K562 (cell line): ENCODE results near the gene CBFA2T3. TPM values are rescaled to one million over a fixed set of nuclear protein-coding genes. Genes with fewer than 3 reads are reported as not detected.

Experiments used
- BRD4 ChIP-seq: fragments of 200-600 bp; sonication (generic); IDR thresholded peaks from 2 replicates; pipeline ENCODE4 v1.6.1; 2017; ENCODE audit warnings: inconsistent platforms
- HDAC8 ChIP-seq: fragments of 450-650 bp; IDR thresholded peaks from 2 replicates; pipeline ENCODE4 v1.6.1; 2016; ENCODE audit warnings: mild to moderate bottlenecking, missing genetic modification characterization, moderate library complexity, missing compliant biosample characterization
- MCM3 ChIP-seq: fragments of 450-650 bp; IDR thresholded peaks from 2 replicates; pipeline ENCODE4 v1.6.1; 2016
- NFIC ChIP-seq: fragments of 450-650 bp; IDR thresholded peaks from 2 replicates; pipeline ENCODE4 v1.6.1; 2017; ENCODE audit warnings: mild to moderate bottlenecking, inconsistent platforms
- POLR2AphosphoS5 ChIP-seq: IDR thresholded peaks from 2 replicates; pipeline ENCODE4 v1.6.1; 2011; ENCODE audit warnings: mild to moderate bottlenecking, low read depth, low read length, moderate library complexity; ENCODE audit not compliant: control insufficient read depth, insufficient read depth
- POLR2H ChIP-seq: IDR thresholded peaks from 2 replicates; pipeline ENCODE4 v1.6.1; 2016; ENCODE audit warnings: missing genetic modification characterization, low read depth, mild to moderate bottlenecking, control low read depth, missing compliant biosample characterization, moderate library complexity
- POLR3G ChIP-seq: IDR thresholded peaks from 2 replicates; pipeline ENCODE4 v1.6.1; 2011; ENCODE audit not compliant: insufficient read length, insufficient replicate concordance; ENCODE audit errors: extremely low read depth
- PURB ChIP-seq: sonication (generic); formaldehyde crosslinking; IDR thresholded peaks from 2 replicates; pipeline ENCODE4 v1.9.0; 2021; ENCODE audit warnings: low read depth, mild to moderate bottlenecking, missing genetic modification reagents
- SAFB2 ChIP-seq: fragments of 200-400 bp; formaldehyde crosslinking; IDR thresholded peaks from 2 replicates; pipeline ENCODE4 v1.6.1; 2018; ENCODE audit warnings: borderline replicate concordance, low read length, low read depth, moderate library complexity; ENCODE audit not compliant: severe bottlenecking
- STAG1 ChIP-seq: sonication (generic); formaldehyde crosslinking; IDR thresholded peaks from 2 replicates; pipeline ENCODE4 v1.5.0; 2020; ENCODE audit warnings: missing genetic modification reagents, borderline replicate concordance
- TEAD4 ChIP-seq, 2 experiments: sonication (generic) in 1 of 2; formaldehyde crosslinking in 1 of 2; IDR thresholded peaks; 2 replicates each; pipeline versions ENCODE4 v1.6.1 to v1.8.0; 2012 to 2022; ENCODE audit warnings: borderline replicate concordance in 1 of 2, inconsistent platforms in 1 of 2, low read length in 1 of 2, mild to moderate bottlenecking in 1 of 2, missing genetic modification reagents in 1 of 2
- ZNF184 ChIP-seq: sonication (generic); formaldehyde crosslinking; IDR thresholded peaks from 2 replicates; pipeline ENCODE4 v1.5.0; 2020; ENCODE audit warnings: missing genetic modification reagents
- ZNF609 ChIP-seq: sonication (generic); formaldehyde crosslinking; IDR thresholded peaks from 2 replicates; pipeline ENCODE4 v1.8.1; 2023; ENCODE audit warnings: missing genetic modification reagents, mild to moderate bottlenecking, borderline replicate concordance
- ZNF696 ChIP-seq: fragments of 250-450 bp; sonication (Bioruptor Pico); conservative IDR thresholded peaks from 2 replicates; pipeline ENCODE4 v1.4.0; 2020; ENCODE audit warnings: mild to moderate bottlenecking, moderate library complexity
- polyA plus RNA-seq, 8 experiments: library from polyadenylated mRNA; depleted of rRNA in 4 of 8; stranded (reverse) in 5 of 8; unstranded in 3 of 8; fragments of >200 nt; fragmentation: Nextera tagmentation in 2 of 8; fragmentation: Illumina TruSeq in 1 of 8; extraction: Ambion mirVana in 2 of 8; extraction: Trizol in 1 of 8; gene quantifications; 2 replicates each; pipeline versions ENCODE4 v1.2.1 to v1.2.3, GENCODE V29; 2011 to 2014; ENCODE audit warnings: inconsistent platforms in 1 of 8, missing spikeins in 1 of 8
- total RNA-seq, 7 experiments: library from RNA; depleted of rRNA in 6 of 7; stranded (reverse); fragments of >200 nt in 6 of 7; fragmentation: Illumina TruSeq in 2 of 7; extraction: Trizol in 2 of 7; gene quantifications; 2 replicates each; pipeline versions ENCODE4 v1.2.1 to v1.2.3, GENCODE V29; 2011 to 2021; ENCODE audit warnings: low replicate concordance in 1 of 7
- TF ChIP-seq, protein P1 (sequence below): fragments of 450-650 bp; IDR thresholded peaks from 2 replicates; pipeline ENCODE4 v1.6.1; 2017; ENCODE audit warnings: mild to moderate bottlenecking, moderate library complexity
- TF ChIP-seq, protein P2 (sequence below): fragments of 250-450 bp; sonication (Bioruptor Pico); IDR thresholded peaks from 2 replicates; pipeline ENCODE4 v1.8.0; 2021; ENCODE audit warnings: moderate library complexity, mild to moderate bottlenecking, inconsistent platforms
- TF ChIP-seq, protein P3 (sequence below): sonication (generic); formaldehyde crosslinking; IDR thresholded peaks from 2 replicates; pipeline ENCODE4 v1.8.0; 2023; ENCODE audit warnings: mild to moderate bottlenecking, missing genetic modification reagents

Gene CBFA2T3
- total and polyA plus RNA-seq, 9 of the 15 experiments (the other 6 are each of a cell fraction or from before 2014, with no cell fraction given) = 2.3 to 145 (median 6.7) TPM

DNA sequence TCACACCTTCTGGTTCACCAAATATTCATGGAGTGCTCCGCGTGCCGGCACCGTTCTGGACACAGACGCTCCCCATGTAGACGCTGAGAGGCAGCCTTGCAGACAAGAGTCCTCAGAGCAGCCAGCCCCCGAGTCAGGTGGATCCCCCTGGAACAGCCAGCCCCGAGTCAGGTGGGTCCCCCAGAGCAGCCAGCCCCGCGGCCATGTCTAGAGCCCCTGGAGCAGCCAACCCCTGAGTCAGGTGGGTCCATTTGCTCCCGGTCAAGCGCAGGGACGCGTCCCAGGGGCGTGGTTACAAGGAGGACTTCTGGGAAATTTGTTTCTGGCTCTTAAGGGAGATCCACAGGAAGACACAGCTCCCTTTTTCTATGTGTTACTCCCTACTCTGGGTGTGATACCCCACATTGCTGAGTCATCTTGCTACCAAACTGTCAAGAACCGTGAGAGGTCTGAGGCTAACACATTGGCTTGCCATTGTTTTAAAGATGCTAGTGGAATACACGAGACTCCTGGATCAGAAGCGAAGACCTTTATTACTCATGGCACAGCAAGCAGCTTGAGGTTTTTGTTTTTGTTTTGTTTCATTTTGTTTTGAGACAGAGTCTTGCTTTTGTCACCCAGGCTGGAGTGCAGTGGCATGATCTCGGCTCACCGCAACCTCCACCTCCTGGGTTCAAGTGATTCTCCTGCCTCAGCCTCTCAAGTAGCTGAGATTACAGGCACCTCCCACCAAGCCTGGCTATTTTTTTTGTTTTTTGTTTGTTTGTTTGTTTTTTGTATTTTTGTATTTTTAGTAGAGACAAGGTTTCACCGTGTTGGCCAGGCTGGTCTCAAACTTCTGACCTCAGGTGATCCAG lies 43.3 kb upstream of the CBFA2T3 start (continued):
- TF ChIP-seq POLR2AphosphoS5 (no peak), BRD4 (no peak), ZNF609 (CRISPR knock-in tag) (no peak), POLR2H (tag) (no peak), TEAD4 (IDR thresholded peaks at IDR 0.05; ENCODE audit: low read length) (peak; percentile 23; the same call in 1 of the 2 replicates), TEAD4 (CRISPR knock-in tag; IDR thresholded peaks at IDR 0.05; ENCODE audit: borderline replicate concordance) (no peak), ZNF184 (CRISPR knock-in tag) (no peak), POLR3G (no peak), SAFB2 (no peak), ZNF696 (CRISPR knock-in tag) (no peak), NFIC (no peak), PURB (no peak), STAG1 (CRISPR knock-in tag) (no peak), MCM3 (no peak), HDAC8 (tag) (no peak)
- TF ChIP-seq, protein P1, sequence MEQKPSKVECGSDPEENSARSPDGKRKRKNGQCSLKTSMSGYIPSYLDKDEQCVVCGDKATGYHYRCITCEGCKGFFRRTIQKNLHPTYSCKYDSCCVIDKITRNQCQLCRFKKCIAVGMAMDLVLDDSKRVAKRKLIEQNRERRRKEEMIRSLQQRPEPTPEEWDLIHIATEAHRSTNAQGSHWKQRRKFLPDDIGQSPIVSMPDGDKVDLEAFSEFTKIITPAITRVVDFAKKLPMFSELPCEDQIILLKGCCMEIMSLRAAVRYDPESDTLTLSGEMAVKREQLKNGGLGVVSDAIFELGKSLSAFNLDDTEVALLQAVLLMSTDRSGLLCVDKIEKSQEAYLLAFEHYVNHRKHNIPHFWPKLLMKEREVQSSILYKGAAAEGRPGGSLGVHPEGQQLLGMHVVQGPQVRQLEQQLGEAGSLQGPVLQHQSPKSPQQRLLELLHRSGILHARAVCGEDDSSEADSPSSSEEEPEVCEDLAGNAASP = no peak
- TF ChIP-seq, protein P2, sequence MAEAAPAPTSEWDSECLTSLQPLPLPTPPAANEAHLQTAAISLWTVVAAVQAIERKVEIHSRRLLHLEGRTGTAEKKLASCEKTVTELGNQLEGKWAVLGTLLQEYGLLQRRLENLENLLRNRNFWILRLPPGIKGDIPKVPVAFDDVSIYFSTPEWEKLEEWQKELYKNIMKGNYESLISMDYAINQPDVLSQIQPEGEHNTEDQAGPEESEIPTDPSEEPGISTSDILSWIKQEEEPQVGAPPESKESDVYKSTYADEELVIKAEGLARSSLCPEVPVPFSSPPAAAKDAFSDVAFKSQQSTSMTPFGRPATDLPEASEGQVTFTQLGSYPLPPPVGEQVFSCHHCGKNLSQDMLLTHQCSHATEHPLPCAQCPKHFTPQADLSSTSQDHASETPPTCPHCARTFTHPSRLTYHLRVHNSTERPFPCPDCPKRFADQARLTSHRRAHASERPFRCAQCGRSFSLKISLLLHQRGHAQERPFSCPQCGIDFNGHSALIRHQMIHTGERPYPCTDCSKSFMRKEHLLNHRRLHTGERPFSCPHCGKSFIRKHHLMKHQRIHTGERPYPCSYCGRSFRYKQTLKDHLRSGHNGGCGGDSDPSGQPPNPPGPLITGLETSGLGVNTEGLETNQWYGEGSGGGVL (CRISPR knock-in tag) = no peak
- TF ChIP-seq, protein P3, sequence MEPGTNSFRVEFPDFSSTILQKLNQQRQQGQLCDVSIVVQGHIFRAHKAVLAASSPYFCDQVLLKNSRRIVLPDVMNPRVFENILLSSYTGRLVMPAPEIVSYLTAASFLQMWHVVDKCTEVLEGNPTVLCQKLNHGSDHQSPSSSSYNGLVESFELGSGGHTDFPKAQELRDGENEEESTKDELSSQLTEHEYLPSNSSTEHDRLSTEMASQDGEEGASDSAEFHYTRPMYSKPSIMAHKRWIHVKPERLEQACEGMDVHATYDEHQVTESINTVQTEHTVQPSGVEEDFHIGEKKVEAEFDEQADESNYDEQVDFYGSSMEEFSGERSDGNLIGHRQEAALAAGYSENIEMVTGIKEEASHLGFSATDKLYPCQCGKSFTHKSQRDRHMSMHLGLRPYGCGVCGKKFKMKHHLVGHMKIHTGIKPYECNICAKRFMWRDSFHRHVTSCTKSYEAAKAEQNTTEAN (CRISPR knock-in tag) = no peak
